Activated naive CD4-positive, alpha-beta T cell treated with anti-CD3 and anti-CD28 coated beads for 36 hours (primary cell): ENCODE measurements around the gene PRKAR2B. TPM values are rescaled to one million over a fixed set of nuclear protein-coding genes. Genes with fewer than 3 reads are reported as not detected.

Source experiments
- CTCF ChIA-PET: fragments of 350-600 bp; sonication (Branson Sonifier 250); formaldehyde crosslinking; loops from one replicate; lab custom pipeline; 2021; ENCODE audit warnings: antibody characterized with exemption; lab: Charles Lee
- DNase-seq: peaks from one replicate; pipeline ENCODE4 v3.0.0-alpha.2; 2020
- H3K27ac Mint-ChIP-seq: one replicate; pipeline ENCODE4 v1.8.0; 2021; ENCODE audit warnings: mild to moderate bottlenecking, mixed read lengths
- H3K27me3 Mint-ChIP-seq: one replicate; pipeline ENCODE4 v1.8.0; 2021; ENCODE audit warnings: low read depth, mixed read lengths
- H3K36me3 Mint-ChIP-seq: one replicate; pipeline ENCODE4 v1.8.0; 2021; ENCODE audit warnings: low read depth, mixed read lengths
- H3K4me1 Mint-ChIP-seq: one replicate; pipeline ENCODE4 v1.8.0; 2021; ENCODE audit warnings: low read depth, mixed read lengths
- H3K4me3 Mint-ChIP-seq: one replicate; pipeline ENCODE4 v1.8.0; 2021; ENCODE audit warnings: mild to moderate bottlenecking, moderate library complexity, mixed read lengths
- H3K9me3 Mint-ChIP-seq: one replicate; pipeline ENCODE4 v1.8.0; 2021; ENCODE audit warnings: mixed read lengths
- intact Hi-C: fragments of 100-400 bp; cut with micrococcal nuclease; formaldehyde crosslinking; loops from one replicate; pipeline ENCODE4 v1.15.1; 2023
- total RNA-seq, 2 experiments: library from RNA; stranded (reverse); gene quantifications; one replicate each; pipeline ENCODE4 v1.2.3, GENCODE V29; 2021

The PRKAR2B gene
- total RNA-seq, 2 experiments from 2014 or later = 1.5 TPM

GRCh38 chr7:107014387-107015023, 30.0 kb upstream of the PRKAR2B start:
- H3K27ac Mint-ChIP-seq = no peak overlapping the region
- CTCF ChIA-PET = no interaction called here
- intact Hi-C loops = no loop called here

GRCh38 chr7:107016312-107016711, 28.2 kb upstream of the PRKAR2B start:
- no peak overlapping the region for H3K27ac Mint-ChIP-seq
- no peaks in the 10 kb centered on the region for H3K36me3 Mint-ChIP-seq
- H3K9me3 Mint-ChIP-seq = no peaks in the 10 kb centered on the region
- no peak overlapping the region for H3K4me3 Mint-ChIP-seq
- no peak for DNase-seq
- intact Hi-C loops = no loop called here
- CTCF ChIA-PET = no interaction called here
- H3K4me1 Mint-ChIP-seq = no peaks in the 10 kb centered on the region
- H3K27me3 Mint-ChIP-seq = no peaks in the 10 kb centered on the region

More at GRCh38 chr7:107014387-107015023, 30.0 kb upstream of the PRKAR2B start:
- DNase-seq = no peak
- no peak overlapping the region for H3K4me3 Mint-ChIP-seq
- H3K27me3 Mint-ChIP-seq = no peaks in the 10 kb centered on the region
- no peaks in the 10 kb centered on the region for H3K9me3 Mint-ChIP-seq
- H3K36me3 Mint-ChIP-seq = no peaks in the 10 kb centered on the region
- H3K4me1 Mint-ChIP-seq = no peaks in the 10 kb centered on the region

GRCh38 chr7:107017965-107018719, 26.4 kb upstream of the PRKAR2B start:
- CTCF ChIA-PET = no interaction called here
- intact Hi-C loops = no loop called here

GRCh38 chr7:107020400-107020799, 24.1 kb upstream of the PRKAR2B start:
- no peaks in the 10 kb centered on the region for H3K9me3 Mint-ChIP-seq
- DNase-seq = no peak
- no peaks in the 10 kb centered on the region for H3K4me1 Mint-ChIP-seq
- CTCF ChIA-PET = no interaction called here
- no peaks in the 10 kb centered on the region for H3K27me3 Mint-ChIP-seq
- no peak overlapping the region for H3K4me3 Mint-ChIP-seq
- no peak overlapping the region for H3K27ac Mint-ChIP-seq
- intact Hi-C loops = no loop called here
- no peaks in the 10 kb centered on the region for H3K36me3 Mint-ChIP-seq

More at GRCh38 chr7:107017965-107018719, 26.4 kb upstream of the PRKAR2B start:
- Mint-ChIP-seq H3K27me3 (no peaks in the 10 kb centered on the region), H3K36me3 (no peaks in the 10 kb centered on the region), H3K9me3 (no peaks in the 10 kb centered on the region), H3K4me3 (no peak overlapping the region), H3K27ac (no peak overlapping the region), H3K4me1 (no peaks in the 10 kb centered on the region)
- no peak for DNase-seq

GRCh38 chr7:107021600-107021999, 22.9 kb upstream of the PRKAR2B start:
- no peak for DNase-seq
- Mint-ChIP-seq H3K4me1 (no peaks in the 10 kb centered on the region), H3K27me3 (peaks cover 2% of the 10 kb centered on the region), H3K27ac (no peak overlapping the region), H3K36me3 (no peaks in the 10 kb centered on the region), H3K4me3 (no peak overlapping the region), H3K9me3 (no peaks in the 10 kb centered on the region)
- intact Hi-C loops = no loop called here
- CTCF ChIA-PET = no interaction called here

GRCh38 chr7:107023522-107024151, 20.9 kb upstream of the PRKAR2B start:
- H3K36me3 Mint-ChIP-seq = no peaks in the 10 kb centered on the region
- intact Hi-C loops = no loop called here
- no peak overlapping the region for H3K4me3 Mint-ChIP-seq
- H3K27me3 Mint-ChIP-seq = peaks cover 2% of the 10 kb centered on the region
- DNase-seq = no peak
- no peaks in the 10 kb centered on the region for H3K4me1 Mint-ChIP-seq
- CTCF ChIA-PET = interaction anchor here (0.7 to 0.8 kb wide), 2 partner anchors 78 to 84 kb away, joined by 3 read pairs; no protein-coding TSS in a partner anchor
- H3K27ac Mint-ChIP-seq = no peak overlapping the region
- H3K9me3 Mint-ChIP-seq = no peaks in the 10 kb centered on the region

GRCh38 chr7:107024906-107025305, 19.6 kb upstream of the PRKAR2B start:
- Mint-ChIP-seq H3K4me1 (no peaks in the 10 kb centered on the region), H3K27ac (no peak overlapping the region), H3K4me3 (no peak overlapping the region), H3K27me3 (peaks cover 2% of the 10 kb centered on the region), H3K9me3 (no peaks in the 10 kb centered on the region), H3K36me3 (no peaks in the 10 kb centered on the region)
- CTCF ChIA-PET = interaction anchor here (0.6 to 0.7 kb wide), 3 partner anchors 15 to 478 kb away, joined by 3 to 6 read pairs (median 4); no protein-coding TSS in a partner anchor
- no peak for DNase-seq
- intact Hi-C loops = no loop called here

GRCh38 chr7:107025449-107026103, 18.9 kb upstream of the PRKAR2B start:
- CTCF ChIA-PET = no interaction called here
- DNase-seq = no peak
- Mint-ChIP-seq H3K4me1 (no peaks in the 10 kb centered on the region), H3K27ac (no peak overlapping the region), H3K4me3 (no peak overlapping the region), H3K27me3 (peaks cover 2% of the 10 kb centered on the region), H3K9me3 (no peaks in the 10 kb centered on the region), H3K36me3 (no peaks in the 10 kb centered on the region)
- intact Hi-C loops = no loop called here

GRCh38 chr7:107026166-107026565, 18.3 kb upstream of the PRKAR2B start:
- intact Hi-C loops = no loop called here
- DNase-seq = no peak
- Mint-ChIP-seq H3K27ac (no peak overlapping the region), H3K4me1 (no peaks in the 10 kb centered on the region), H3K36me3 (no peaks in the 10 kb centered on the region), H3K27me3 (peaks cover 2% of the 10 kb centered on the region), H3K4me3 (no peak overlapping the region), H3K9me3 (no peaks in the 10 kb centered on the region)
- CTCF ChIA-PET = no interaction called here

DNA sequence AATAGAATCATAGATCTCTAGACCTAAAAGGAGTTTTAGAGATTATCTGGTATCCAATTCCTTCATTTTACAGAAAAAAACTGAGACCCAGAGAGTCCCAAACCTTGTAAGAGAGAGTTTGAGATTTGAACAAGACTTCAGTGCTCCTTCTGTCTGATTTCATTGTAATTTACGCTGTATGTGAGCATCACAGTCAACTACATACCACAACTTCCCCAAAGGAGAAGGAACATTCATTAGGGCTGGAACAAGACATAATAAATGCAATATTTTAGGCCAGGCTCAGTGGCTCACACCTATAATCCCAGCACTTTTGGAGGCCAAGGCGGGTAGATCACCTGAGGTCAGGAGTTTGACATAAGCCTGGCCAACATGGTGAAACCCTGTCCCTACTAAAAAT, 17.3 kb upstream of the PRKAR2B start:
- DNase-seq = no peak
- H3K4me1 Mint-ChIP-seq = no peaks in the 10 kb centered on the region
- H3K9me3 Mint-ChIP-seq = no peaks in the 10 kb centered on the region
- H3K4me3 Mint-ChIP-seq = no peak overlapping the region
- no peak overlapping the region for H3K27ac Mint-ChIP-seq
- H3K27me3 Mint-ChIP-seq = peaks cover 2% of the 10 kb centered on the region
- CTCF ChIA-PET = interaction anchor here (0.6 kb wide), 1 partner anchor 697 kb away, joined by 3 read pairs; no protein-coding TSS in a partner anchor
- H3K36me3 Mint-ChIP-seq = no peaks in the 10 kb centered on the region
- intact Hi-C loops = no loop called here

DNA sequence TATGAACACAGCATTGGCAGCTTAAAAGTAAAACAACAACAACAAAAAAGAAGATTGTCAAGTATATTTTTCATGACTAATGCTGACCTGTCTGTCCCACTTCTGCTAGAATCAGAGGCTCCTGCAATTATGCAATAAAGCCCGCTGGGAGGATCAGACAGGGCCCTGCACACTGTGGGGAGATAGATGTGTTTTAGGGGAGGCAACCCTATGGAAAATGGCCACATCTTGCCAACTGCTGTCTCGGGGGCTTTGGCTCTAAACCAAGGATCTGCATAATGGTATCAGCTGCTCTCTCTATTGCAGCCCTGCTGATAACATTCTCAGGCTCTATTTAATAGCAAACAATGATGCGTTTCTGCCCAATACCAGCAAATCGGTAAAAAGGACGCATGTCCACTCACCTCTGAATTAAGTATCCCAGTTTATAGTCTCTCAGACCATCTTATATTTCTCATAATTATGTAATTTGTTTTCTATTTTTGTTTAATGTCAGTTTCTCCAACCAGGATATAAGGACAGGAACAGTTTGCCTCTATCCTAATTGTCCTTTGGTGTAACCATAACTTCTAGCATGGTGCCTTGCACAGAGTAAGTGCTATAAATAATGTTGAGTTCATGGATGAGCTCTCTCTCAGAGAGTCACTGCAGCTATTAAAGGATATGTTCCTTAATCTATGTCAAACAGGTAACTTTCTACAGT, 15.3 kb upstream of the PRKAR2B start:
- intact Hi-C loops = no loop called here
- no peaks in the 10 kb centered on the region for H3K9me3 Mint-ChIP-seq
- H3K4me3 Mint-ChIP-seq = no peak overlapping the region
- DNase-seq = no peak
- CTCF ChIA-PET = interaction anchor here (0.6 kb wide), 1 partner anchor 763 kb away, joined by 3 read pairs; no protein-coding TSS in a partner anchor
- no peaks in the 10 kb centered on the region for H3K36me3 Mint-ChIP-seq
- H3K4me1 Mint-ChIP-seq = no peaks in the 10 kb centered on the region
- H3K27ac Mint-ChIP-seq = no peak overlapping the region
- peaks cover 2% of the 10 kb centered on the region for H3K27me3 Mint-ChIP-seq
